ENCODE measurements around the gene DYNC2H1.

The DYNC2H1 gene

DNA sequence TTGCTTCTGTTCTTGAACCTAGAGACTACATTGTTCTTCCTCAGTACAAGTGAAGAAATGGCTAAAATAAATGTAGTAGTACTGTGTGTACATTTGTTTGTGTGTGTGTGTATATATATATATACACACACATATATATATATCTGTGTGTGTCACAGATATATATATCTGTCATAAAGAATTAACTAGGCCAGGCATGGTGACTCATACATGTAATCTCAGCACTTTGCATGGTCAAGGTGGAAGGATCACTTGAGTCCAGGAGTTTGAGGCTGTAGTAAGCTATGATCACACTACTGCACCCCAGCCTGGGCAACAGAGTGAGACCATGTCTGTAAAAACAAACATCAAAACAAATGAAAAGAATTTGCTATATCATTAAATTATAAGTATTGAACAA lies 164.8 kb downstream of the DYNC2H1 start:
- no peak for DNase-seq (ENCODE audit: extremely low read depth in 1 of 2, low read depth in 1 of 2)

DNA sequence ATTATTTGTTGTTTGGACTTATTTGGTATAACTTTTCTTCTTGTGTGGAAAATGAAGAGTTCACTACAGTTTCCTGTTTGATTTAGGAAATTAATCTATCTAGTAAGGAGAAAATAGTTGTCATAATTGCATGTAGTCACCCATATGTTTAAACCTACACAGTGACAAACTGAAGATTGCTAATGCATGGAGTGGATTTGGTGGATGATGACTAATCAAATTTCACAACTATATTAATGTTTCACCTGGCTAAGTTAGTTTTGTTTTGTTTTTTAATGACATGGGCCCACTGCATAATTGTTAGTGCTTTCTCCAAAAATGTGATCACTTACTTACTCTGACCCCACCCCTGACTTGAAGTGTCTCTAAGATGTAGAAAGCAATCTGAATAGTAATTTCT lies 170.6 kb downstream of the DYNC2H1 start:
- DNase-seq (ENCODE audit: extremely low read depth in 1 of 2, low read depth in 1 of 2) = no peak

DNA sequence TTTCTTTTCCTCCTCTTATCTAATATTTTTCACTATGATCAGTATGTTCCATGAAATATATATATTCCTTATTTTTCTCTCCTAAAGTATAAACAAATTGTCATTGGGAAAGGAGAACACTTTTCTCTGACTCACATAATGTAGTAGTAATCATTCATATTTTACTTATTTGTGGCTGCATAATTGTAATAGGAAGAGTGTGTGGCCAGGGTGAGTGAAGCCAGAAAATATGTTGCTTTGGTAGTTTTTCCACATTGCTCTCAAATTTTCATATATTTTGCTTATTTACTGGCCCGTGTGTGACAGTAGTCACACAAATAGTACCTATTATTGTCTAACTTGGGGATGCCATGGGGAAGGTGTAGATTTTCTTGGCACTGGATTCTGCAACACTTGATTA lies 172.1 kb downstream of the DYNC2H1 start:
- DNase-seq (ENCODE audit: extremely low read depth in 1 of 2, low read depth in 1 of 2) = no peak

DNA sequence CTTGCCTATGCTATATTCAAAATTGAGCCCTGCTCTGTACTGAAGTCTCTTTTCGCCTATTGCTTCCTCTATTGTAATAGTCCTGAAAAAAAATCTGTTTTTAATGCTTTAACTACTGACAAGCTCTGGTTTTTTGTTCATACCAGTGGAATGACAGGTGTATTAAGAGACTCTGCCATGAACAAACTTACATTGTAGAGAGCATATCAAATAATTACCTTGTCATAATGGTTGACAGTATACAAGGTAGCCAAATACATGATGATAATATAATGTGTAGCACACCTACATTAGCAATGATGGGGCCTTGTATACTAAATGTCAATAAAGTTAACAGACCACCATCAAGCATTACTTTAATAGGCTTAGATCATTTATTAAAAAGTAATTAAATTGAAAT lies 175.0 kb downstream of the DYNC2H1 start:
- DNase-seq (ENCODE audit: extremely low read depth in 1 of 2, low read depth in 1 of 2) = no peak

DNA sequence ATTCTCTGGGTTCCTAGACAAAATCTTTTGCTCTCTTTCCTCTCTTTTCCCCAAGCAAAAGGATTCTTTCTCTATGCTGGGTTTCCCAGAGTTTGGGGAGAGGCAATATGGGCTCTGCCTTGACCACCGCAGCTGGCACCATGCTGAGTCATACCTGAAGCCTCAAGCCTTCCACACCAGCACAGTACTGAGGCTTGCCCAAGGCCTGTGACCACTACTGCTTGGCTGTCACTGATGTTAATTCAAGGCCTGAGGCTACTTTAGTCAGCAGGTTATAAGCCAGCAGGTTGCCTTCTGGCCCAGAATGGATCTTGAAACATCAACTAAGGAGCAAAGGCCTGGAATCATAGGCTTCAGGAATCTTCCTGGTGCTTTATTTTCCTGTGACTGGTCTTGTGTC lies 185.3 kb downstream of the DYNC2H1 start:
- no peak for DNase-seq (ENCODE audit: extremely low read depth in 1 of 2, low read depth in 1 of 2)

DNA sequence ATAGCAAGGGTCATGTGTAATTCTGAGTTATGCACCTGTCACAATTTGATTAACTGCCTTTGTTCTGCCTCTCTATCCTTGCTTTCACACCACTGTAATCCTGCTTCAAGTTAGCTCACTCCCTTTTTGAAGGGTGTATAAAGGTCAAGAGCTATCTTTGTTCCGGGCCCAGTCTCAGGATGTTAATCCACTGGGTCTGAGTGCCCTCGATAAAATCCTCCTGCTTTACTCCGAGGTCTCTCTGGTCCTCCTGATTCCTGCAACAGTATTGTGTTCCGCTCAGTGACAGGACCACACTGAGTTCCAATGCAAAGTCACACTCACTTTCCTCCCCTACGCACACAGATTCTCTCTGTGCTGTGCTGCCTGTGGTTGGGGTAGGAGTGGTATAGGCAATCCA lies 186.5 kb downstream of the DYNC2H1 start:
- no peak for DNase-seq (ENCODE audit: extremely low read depth in 1 of 2, low read depth in 1 of 2)

DNA sequence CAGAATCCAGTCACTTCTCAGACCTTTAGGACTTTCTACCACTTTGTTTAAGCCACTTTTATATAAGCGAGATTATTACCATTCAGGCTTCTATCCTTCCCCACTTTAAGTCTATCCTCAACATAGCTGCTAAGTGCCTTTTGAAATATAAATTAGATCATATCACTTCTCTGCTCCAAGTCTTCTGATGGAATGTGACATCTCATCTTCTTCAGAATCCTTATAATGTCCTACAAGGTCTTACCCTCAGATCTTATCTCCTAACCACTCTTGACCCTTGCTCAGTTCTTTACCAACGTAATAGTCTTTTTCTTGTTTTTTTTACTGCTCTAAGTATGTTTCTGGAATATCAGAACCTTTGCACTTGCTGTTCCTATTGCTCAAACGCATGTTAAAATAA lies 188.7 kb downstream of the DYNC2H1 start:
- DNase-seq (ENCODE audit: extremely low read depth in 1 of 2, low read depth in 1 of 2) = no peak

DNA sequence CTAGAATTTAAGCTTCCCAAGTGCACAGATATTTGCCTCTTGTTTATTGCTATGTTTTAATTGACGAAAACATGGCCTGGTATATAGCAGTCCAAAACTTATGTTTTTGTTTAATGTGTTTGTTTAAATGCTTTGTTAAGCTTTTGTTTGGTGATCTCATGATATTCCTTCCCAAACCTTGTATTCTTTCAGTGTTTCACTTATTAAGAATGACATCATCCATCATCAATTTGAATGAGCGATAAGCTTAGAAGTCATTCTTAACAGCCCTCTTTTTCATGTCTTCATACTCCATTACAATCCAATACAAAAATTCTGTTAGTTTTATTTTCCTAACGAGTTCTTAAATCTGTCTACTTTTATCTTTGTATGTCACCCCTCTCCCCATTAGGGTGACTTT lies 206.0 kb downstream of the DYNC2H1 start:
- no peak for DNase-seq (ENCODE audit: extremely low read depth in 1 of 2, low read depth in 1 of 2)

DNA sequence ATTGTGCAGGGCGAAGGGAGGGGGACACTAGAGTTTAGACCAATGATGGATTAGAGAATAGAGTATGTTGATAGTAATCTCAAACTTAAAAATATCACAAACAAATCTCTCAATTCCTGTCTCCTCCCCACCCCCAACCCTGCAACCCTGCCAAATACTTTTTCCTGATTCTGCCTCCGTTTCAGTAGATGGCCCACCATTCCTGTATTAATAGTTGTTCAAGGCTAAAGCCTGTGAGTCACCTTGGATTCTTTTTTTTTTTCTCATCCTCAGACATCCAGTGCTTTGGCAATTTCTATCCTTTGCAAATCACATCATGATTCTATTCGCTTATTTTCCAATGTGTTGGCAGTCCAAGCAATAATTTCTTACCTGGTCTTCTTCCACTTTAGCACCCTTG lies 207.9 kb downstream of the DYNC2H1 start:
- no peak for DNase-seq (ENCODE audit: extremely low read depth in 1 of 2, low read depth in 1 of 2)

DNA sequence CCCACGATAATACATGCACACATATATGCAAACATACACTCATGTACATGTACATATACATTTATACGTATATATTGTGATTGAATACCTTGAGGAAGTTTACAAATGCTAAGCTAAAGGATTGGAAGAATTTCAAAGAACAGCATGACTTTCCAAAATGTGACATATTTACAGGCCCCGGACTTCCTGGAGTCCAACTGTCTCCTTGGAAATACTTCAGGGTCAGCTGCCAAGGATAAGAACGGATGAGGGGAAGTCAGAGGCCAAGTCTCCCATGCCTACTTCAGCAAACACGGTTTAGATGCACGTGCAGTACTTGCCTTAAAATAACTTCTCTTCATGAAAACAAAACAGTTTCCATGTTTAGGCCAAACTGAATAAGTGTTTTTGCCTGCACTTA lies 213.6 kb downstream of the DYNC2H1 start:
- DNase-seq (ENCODE audit: extremely low read depth in 1 of 2, low read depth in 1 of 2) = no peak

DNA sequence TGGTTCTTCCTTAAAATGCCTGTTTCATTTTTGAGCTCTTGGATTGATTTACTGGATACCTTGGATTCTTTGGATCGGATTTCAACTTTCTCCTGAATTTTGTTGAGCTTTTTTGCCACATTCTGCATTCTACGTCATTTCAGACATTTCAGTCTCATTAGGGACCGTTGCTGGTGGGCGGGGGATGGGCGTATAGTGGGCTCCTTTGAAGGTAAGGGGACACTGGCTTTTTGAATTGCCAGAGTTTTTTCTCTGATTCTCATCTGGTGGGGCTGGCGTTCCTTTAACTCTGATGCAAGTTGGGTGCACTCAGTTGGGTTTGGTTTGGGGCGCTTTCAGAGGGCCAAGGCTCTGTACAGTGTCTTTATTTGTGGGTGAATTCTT lies 216.5 kb downstream of the DYNC2H1 start:
- no peak for DNase-seq (ENCODE audit: extremely low read depth in 1 of 2, low read depth in 1 of 2)

DNA sequence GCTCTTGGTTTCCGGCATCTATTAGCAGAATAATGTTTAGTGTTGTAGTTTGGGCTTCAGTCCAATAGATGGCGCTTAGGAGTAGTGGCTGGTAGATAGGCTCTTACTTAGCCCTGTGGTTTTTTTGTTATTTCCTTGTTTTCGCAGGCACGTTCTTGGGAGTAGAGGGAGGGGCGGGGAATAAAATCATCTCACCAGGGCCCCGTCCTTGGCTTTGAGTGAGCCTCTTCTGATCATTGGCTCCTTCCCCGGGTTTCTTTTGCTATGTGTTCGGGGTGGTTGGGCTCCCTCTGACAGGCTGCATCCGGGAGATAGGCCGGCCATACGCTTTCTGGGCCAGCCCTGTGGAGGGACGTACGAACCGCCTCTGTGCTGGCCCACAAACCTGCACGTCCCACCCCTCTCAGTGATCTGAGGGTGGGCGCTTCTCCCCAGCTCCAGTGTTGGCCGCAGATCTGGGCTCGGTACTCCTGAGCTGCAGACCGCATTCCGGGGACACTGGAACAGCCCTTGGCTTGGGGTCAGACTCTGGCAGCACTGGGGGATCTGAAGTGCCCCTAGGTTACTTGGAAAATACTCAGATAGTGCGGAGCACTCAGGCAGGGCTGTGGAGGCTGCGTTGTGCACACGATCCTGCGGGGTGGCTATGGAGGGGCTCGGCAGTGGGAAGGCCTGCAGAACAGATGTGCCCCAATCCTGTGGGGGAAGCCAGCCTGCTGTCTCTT lies 217.0 kb downstream of the DYNC2H1 start:
- no peak for DNase-seq (ENCODE audit: extremely low read depth in 1 of 2, low read depth in 1 of 2)

DNA sequence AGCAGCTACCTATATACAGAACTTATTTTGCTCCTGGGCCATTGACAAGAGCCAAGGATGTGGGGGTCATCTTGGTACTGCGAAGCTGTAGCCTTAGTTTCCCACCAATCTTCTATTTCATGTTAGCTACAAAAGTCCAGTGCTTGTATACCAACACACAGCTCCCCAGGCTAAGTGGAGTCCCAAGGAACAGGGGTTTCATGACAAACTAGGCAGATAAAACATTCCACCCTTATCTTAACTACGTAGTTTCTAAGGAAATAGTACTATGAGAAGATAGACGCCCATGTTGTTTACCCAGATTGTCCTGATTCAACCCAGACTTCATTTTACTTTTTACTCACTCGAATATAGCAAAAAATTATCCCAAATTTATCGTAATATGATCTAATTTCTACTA lies 218.5 kb downstream of the DYNC2H1 start:
- DNase-seq (ENCODE audit: extremely low read depth in 1 of 2, low read depth in 1 of 2) = no peak

DNA sequence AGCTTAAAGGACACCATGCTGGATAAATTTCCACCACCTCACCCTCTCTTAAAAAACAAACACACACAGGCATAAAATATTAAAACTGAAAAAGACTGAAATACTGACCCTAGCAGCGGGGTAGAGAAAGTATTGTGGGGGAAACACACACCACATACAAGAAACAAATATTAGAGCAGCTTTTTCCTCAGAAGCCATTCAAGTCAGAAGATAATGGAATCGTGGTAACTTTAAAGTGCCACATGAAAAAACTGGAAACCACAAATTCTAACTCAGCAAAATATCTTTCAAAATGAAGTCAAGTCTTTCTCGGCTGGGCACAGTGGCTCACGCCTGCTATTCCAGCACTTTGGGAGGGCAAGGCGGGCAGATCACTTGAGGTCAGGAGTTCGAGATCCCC lies 223.2 kb downstream of the DYNC2H1 start:
- no peak for DNase-seq (ENCODE audit: extremely low read depth in 1 of 2, low read depth in 1 of 2)

DNA sequence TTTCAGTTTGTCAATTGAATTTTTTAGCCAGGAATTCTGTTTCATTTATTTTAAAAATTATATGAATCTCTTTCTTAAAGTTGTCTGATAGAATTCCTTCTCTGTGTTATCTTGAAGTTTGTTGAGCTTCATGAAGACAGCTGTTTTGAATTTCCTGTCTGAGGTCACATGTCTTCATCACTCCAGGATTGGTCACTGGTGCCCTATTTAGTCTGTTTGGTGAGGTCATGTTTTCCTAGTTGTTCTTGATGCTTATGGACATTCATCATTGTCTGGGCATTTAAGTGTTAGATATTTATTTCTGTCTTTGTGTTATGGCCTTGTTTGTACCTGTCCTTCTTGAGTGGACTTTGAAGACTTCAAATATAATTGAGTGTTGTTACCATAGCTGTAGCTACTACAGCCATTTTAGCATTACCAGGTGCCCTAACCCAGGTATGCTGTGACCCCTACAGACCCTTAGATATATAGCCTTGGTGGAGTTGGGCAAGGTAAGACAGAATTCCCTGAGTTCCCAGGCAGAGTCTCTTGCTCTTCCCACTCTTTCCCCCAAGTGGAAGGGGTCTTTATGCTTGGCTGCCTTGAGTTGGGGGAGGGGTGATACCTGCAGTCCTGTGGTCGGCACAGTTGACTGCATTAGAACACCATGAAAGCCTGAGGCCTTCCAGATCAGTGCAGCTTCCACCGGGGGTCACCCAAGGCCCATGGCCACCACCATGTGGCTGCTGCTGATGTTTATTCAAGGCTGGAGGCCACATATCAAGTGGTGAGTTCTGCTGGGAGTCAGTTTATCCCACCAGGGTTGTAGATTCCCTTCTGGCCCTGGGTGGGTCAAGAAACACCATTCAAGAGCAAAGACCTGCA lies 229.6 kb downstream of the DYNC2H1 start:
- DNase-seq (ENCODE audit: extremely low read depth in 1 of 2, low read depth in 1 of 2) = no peak

DNA sequence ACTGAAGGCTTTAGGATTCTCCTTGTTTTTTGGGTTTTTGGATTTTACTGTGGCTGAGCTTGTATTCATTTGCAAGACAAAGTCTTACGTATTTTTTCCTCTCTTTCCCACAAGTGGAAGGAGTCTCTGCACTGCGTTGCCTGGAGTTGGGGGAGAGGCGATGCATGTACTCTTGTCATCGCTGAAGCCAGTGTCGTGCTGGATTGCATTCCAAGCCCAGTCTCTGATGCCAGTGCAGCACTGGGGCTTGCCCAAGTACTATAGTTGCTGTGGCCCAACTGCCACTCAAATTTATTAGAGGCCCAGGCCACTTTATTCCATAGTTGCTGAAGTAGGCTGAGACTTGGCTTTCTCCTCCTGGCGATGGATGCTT lies 230.2 kb downstream of the DYNC2H1 start:
- no peak for DNase-seq (ENCODE audit: extremely low read depth in 1 of 2, low read depth in 1 of 2)

DNA sequence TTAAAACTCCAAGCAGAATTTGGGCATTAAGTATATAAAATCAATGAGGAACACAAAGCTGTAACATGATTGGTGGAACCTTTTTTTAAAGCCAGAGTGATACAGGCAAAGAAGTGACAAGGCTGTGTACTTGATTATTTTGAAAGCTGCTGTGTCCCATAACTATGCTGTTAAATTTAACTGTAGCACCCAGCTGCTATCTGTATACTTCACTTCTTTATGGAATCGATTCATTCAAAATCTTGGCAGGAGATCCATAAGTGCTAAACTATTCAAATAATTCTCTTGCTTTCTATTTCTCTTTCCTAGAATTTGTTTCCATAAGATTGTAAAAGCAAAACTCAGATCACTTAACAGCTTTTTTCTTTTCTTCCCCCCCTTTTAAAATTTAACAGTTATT lies 231.7 kb downstream of the DYNC2H1 start:
- DNase-seq (ENCODE audit: extremely low read depth in 1 of 2, low read depth in 1 of 2) = no peak

DNA sequence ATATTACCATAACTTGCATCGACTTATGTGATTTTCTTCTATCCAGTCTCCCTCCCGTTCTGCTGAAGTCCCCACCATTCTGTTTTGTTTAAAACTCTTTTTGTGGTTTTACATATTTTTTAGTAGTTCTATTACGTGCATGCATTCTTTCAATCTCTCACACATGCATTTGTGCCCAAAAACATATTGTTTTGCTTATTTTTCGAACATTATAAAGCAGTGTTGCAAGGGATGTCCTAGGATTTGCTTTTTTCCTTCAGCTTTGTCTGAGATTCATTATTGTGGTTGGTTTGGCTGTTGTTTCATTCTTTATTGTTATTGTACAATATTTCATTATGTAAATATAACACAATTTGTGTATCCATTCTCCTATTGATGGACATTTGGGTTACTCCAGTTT lies 235.7 kb downstream of the DYNC2H1 start:
- DNase-seq (ENCODE audit: extremely low read depth in 1 of 2, low read depth in 1 of 2) = no peak

DNA sequence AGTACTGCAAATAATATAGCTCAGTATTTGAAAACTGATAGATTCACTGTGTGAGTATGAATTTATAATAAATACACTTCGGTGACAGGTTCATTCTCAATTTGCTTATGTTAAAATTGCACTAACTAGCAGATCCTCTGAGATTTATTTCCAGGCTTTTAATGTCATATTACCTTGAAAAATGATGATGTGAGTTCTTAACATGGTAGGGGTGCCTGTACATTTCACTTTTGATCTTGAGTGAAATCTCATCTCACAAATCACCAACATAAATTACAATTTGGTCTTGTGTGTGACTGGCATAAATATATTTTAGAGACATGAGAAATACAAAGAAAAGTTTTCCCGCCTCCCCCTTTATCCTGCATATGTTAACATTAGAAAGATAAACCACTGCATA lies 240.4 kb downstream of the DYNC2H1 start:
- DNase-seq (ENCODE audit: extremely low read depth in 1 of 2, low read depth in 1 of 2) = no peak

DNA sequence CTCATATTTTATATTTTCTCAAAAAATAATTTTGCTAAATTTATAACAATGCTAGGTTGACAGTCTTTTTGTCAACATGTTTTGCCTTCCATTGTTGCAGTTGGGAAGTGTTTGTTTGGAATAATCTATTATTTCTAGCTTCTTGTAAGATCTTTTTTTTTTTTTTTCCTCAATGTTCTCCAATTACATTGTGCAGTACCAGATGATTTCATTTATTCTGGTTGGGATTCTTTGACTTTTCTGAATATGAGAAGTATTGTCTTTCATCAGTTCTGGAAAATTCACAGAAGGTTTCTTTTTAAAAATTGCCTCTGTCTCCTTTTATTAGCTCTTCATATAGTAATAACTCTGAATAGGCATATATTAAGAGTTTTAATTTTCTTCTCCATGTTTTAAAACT lies 245.4 kb downstream of the DYNC2H1 start:
- no peak for DNase-seq (ENCODE audit: extremely low read depth in 1 of 2, low read depth in 1 of 2)

DNA sequence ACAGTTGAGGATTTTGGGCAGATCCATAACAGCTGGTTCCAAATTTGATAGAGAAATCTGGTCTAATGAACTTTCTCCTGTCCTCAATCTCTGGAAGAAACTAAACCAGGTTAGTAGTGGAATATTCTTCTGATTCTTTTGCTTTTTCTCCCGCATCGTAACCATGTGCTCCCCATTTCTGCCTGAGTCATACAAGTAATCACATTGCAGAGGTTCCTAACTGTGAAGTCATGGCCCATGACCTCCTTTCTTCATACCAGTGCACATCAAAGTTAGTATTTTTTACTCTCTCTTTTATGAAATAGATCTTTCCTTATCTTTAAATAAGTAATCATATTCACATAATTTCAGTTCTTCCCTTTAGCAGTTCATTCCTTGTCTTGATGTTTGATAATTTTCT lies 249.0 kb downstream of the DYNC2H1 start:
- DNase-seq (ENCODE audit: extremely low read depth in 1 of 2, low read depth in 1 of 2) = no peak

DNA sequence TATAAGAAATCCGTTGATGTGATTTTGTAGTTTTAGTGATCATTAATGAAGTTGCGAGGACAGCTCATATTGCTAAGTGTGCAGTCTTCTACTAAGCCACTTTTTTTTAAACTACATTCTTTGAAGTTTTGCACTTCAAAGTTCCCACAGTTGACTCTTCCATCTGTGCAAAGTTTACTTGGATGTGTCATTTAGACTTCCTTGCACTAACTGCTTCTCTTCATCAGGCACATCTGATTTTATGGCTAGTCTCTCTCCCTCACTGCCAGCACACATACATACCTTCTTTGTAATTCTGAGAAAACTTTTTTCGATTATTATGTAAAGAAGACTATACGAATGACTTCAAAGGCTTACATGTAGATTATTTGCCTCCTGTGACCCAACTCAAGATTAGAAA lies 250.0 kb downstream of the DYNC2H1 start:
- DNase-seq (ENCODE audit: extremely low read depth in 1 of 2, low read depth in 1 of 2) = no peak

DNA sequence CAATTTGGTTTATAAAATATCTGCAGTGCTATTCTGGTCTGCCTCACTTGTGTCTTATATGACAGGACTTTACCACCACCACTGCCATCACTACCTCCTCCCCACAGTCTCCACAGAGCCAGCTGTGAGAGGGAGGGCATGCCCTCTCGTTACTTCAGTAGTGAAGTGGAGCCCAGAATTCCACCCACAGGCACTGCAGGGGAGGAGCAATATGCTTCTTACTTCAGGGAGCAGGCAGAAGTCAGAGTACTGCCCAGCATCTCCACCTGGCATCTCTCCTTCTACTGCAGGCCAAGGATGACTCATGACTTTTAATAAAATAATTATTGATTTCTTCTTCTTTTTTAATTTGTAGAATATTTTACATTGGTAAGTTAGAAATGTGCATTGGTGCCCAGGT lies 255.5 kb downstream of the DYNC2H1 start:
- DNase-seq (ENCODE audit: extremely low read depth in 1 of 2, low read depth in 1 of 2) = no peak
